Sigmoid colon (tissue), 7 donors: ENCODE data around the gene DNAH7. TPM values are rescaled to one million over a fixed set of nuclear protein-coding genes. Genes with fewer than 3 reads are reported as not detected.
"Not testable (repeated sequence)": the region's sequence is repeated elsewhere in the genome, so short reads cannot be mapped to it uniquely, and the experiment has no call there.

Source experiments
- DNase-seq: peaks from one replicate; pipeline ENCODE4 v3.0.0-alpha.2; 2019
- H3K27ac ChIP-seq, 4 donors: fragments of 200-600 bp; sonication (generic); one replicate each; pipeline ENCODE4 v1.5.1; 2016 to 2019; ENCODE audit warnings: mild to moderate bottlenecking in 1 of 4
- H3K27me3 ChIP-seq, 3 donors: fragments of 200-600 bp; sonication (generic); one replicate each; pipeline ENCODE4 v1.5.1; 2019; ENCODE audit warnings: mild to moderate bottlenecking in 1 of 3
- H3K36me3 ChIP-seq, 4 donors: fragments of 200-600 bp; sonication (generic); one replicate each; pipeline ENCODE4 v1.5.1; 2016 to 2019
- H3K4me1 ChIP-seq, 4 donors: fragments of 200-600 bp; sonication (generic); one replicate each; pipeline ENCODE4 v1.5.1; 2017 to 2019
- H3K4me3 ChIP-seq, 4 donors: fragments of 200-600 bp; sonication (generic); one replicate each; pipeline ENCODE4 v1.5.1; 2017 to 2019; ENCODE audit warnings: mild to moderate bottlenecking in 2 of 4, moderate library complexity in 1 of 4
- H3K9me3 ChIP-seq, 4 donors: fragments of 200-600 bp in 3 of 4; sonication (generic) in 3 of 4; one replicate each; pipeline versions ENCODE4 v1.5.1 to v1.6.1; 2013 to 2019
- CTCF ChIP-seq, 4 experiments: fragments of 450-650 bp in 3 of 4; fragments of 200-600 bp in 1 of 4; IDR thresholded peaks; one replicate each; pipeline ENCODE4 v1.5.1; 2016 to 2019; ENCODE audit warnings: antibody characterized with exemption in 4 of 4, mild to moderate bottlenecking in 3 of 4, moderate library complexity in 2 of 4
- EP300 ChIP-seq, 4 donors: sonication (generic); formaldehyde crosslinking; IDR thresholded peaks; one replicate each; pipeline ENCODE4 v1.6.1; 2017; ENCODE audit warnings: antibody characterized with exemption in 4 of 4
- POLR2A ChIP-seq, 2 donors: fragments of 450-650 bp; IDR thresholded peaks; one replicate each; pipeline ENCODE4 v1.6.1; 2016; ENCODE audit warnings: antibody characterized with exemption in 2 of 2, mild to moderate bottlenecking in 2 of 2, moderate library complexity in 2 of 2
- POLR2AphosphoS5 ChIP-seq, 4 donors: sonication (generic); formaldehyde crosslinking; IDR thresholded peaks; one replicate each; pipeline ENCODE4 v1.6.1; 2017; ENCODE audit warnings: antibody characterized with exemption in 4 of 4
- WGBS, 2 donors: extraction: QIAGEN DNeasy Blood & Tissue Kit; methylation state at CpG; one replicate each; pipeline ENCODE4 v1.1.7; 2013; 5-methylcytosine and 5-hydroxymethylcytosine counted together
- intact Hi-C: fragments of 100-400 bp; cut with DNase I; formaldehyde crosslinking; loops from one replicate; pipeline ENCODE4 v1.15.1; 2023
- polyA plus RNA-seq, 3 donors: library from polyadenylated mRNA; stranded (reverse); fragments of 200-250 nt; gene quantifications; one replicate each; pipeline ENCODE4 v1.2.3, GENCODE V29; 2013
- total RNA-seq, 4 donors: library from RNA; depleted of rRNA; stranded (reverse); fragments of >200 nt; gene quantifications; one replicate each; pipeline ENCODE4 v1.1.0, GENCODE V29; 2016
- donor health status: healthy with polysubstance abuse.
- donor health status: Bipolar disorder and iron deficiency.
- donor health status: healthy.

Gene DNAH7
- total and polyA plus RNA-seq, 7 donors = 0.36 to 1.9 (median 0.99) TPM

- intact Hi-C loops = no loop called here
- 91 to 93% methylated on average over 4 of the region's 4 CpGs for WGBS, 2 donors
- no peaks in the 10 kb centered on the region for H3K9me3 ChIP-seq
- no peak overlapping the region for H3K27ac ChIP-seq
- no peak overlapping the region for H3K4me3 ChIP-seq
- DNase-seq = no peak
- H3K4me1 ChIP-seq = no peaks in the 10 kb centered on the region
- H3K27me3 ChIP-seq = no peaks in the 10 kb centered on the region
- TF ChIP-seq CTCF (IDR thresholded peaks at IDR 0.05) (no peak), POLR2A (IDR thresholded peaks at IDR 0.05) (no peak), EP300 (IDR thresholded peaks at IDR 0.05) (no peak), POLR2AphosphoS5 (IDR thresholded peaks at IDR 0.05) (no peak)
- no peaks in the 10 kb centered on the region for H3K36me3 ChIP-seq
Measured at GRCh38 chr2:195934484-195934883, 134.2 kb downstream of the DNAH7 start.

DNA sequence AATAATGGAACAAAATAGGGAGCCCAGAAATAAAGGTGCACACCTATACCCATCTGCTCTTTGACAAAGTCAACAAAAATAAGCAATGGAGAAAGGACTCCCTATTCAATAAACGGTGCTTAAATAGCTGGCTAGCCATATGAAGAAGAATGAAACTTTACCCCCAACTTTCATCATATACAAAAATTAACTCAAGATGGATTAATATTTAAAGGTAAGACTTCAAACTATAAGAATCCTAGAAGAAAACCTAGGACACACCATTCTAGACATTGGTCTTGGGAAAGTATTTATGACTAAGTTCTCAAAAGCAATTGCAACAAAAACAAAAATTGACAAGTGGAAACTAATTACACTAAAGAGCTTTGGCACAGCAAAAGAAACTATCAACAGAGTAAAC is 139.1 kb downstream of the DNAH7 start:
- no peak overlapping the region for H3K4me3 ChIP-seq
- intact Hi-C loops = no loop called here
- 88 to 94% methylated on average over 1 of the region's 1 CpG for WGBS, 2 donors
- H3K27me3 ChIP-seq = no peaks in the 10 kb centered on the region
- DNase-seq = no peak
- no peak for TF ChIP-seq EP300 (IDR thresholded peaks at IDR 0.05)
- TF ChIP-seq POLR2AphosphoS5 (IDR thresholded peaks at IDR 0.05) = no peak
- no peak for TF ChIP-seq POLR2A (IDR thresholded peaks at IDR 0.05)
- TF ChIP-seq CTCF (IDR thresholded peaks at IDR 0.05) = no peak
- no peaks in the 10 kb centered on the region for H3K36me3 ChIP-seq
- H3K27ac ChIP-seq = no peak overlapping the region
- H3K4me1 ChIP-seq = no peaks in the 10 kb centered on the region
- H3K9me3 ChIP-seq = no peaks in the 10 kb centered on the region

GRCh38 chr2:195925120-195925519 is 143.5 kb downstream of the DNAH7 start:
- WGBS, 2 donors = 91% methylated on average over 3 of the region's 3 CpGs
- TF ChIP-seq EP300 (IDR thresholded peaks at IDR 0.05) (no peak), CTCF (IDR thresholded peaks at IDR 0.05) (no peak), POLR2A (IDR thresholded peaks at IDR 0.05) (no peak), POLR2AphosphoS5 (IDR thresholded peaks at IDR 0.05) (no peak)
- H3K27ac ChIP-seq = no peak overlapping the region
- no peaks in the 10 kb centered on the region for H3K27me3 ChIP-seq
- no peak for DNase-seq
- no peaks in the 10 kb centered on the region for H3K4me1 ChIP-seq
- H3K4me3 ChIP-seq = no peak overlapping the region
- no peaks in the 10 kb centered on the region for H3K9me3 ChIP-seq
- no peaks in the 10 kb centered on the region for H3K36me3 ChIP-seq
- intact Hi-C loops = no loop called here

DNA sequence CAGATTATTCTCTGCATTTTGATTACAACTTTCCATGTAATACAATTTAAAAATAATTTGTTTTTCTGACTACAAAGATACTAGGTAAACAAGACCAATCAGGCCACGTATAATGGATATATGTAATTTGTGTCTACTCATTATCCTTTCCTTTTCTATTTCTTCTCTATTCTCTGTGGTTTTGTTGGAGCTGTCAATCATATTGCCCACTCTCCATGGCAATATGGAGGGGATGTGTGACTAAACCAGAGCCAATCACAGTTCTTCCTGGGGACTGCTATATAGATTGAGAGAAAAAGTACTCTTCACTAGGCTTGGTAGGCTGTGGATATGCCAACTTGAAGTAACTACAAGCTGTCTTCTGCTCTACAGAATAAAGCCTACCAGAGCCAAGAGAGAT is 144.7 kb downstream of the DNAH7 start:
- Histone ChIP-seq H3K4me3 (no peak overlapping the region), H3K27ac (no peak overlapping the region), H3K9me3 (no peaks in the 10 kb centered on the region), H3K27me3 (no peaks in the 10 kb centered on the region), H3K4me1 (no peaks in the 10 kb centered on the region), H3K36me3 (no peaks in the 10 kb centered on the region)
- 88 to 92% methylated on average over 1 of the region's 1 CpG for WGBS, 2 donors
- intact Hi-C loops = no loop called here
- TF ChIP-seq CTCF (IDR thresholded peaks at IDR 0.05) = no peak
- no peak for TF ChIP-seq EP300 (IDR thresholded peaks at IDR 0.05)
- TF ChIP-seq POLR2A (IDR thresholded peaks at IDR 0.05) = no peak
- no peak for TF ChIP-seq POLR2AphosphoS5 (IDR thresholded peaks at IDR 0.05)
- no peak for DNase-seq

DNA sequence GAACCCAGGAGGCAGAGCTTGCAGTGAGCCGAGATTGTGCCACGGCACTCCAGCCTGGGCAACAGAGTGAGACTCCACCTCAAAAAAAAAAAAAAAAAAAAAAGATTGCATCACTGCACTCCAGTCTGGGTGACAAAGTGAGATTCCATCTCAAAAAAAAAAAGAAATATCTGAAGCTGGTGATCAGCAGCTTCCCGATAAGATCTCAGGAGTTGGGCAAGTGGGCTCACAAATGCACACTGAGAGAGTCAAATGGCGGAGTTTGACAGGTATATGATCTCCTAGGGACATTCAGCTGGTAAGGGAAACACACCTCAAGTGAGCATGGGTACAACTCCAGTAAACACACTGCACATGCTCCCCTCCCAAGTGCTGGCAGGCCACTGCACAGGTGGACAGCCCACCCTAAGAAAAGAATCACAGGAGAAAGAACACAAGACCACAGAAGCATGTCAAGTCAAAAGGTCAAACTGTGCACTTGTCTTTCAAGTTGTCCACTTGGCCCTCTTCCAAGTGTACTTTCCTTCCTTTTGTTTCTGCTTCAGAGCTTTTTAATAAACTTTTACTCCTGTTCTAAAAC is 151.5 kb downstream of the DNAH7 start:
- H3K4me3 ChIP-seq, DNase-seq, intact Hi-C loops, H3K9me3 ChIP-seq, H3K27me3 ChIP-seq, H3K4me1 ChIP-seq, H3K36me3 ChIP-seq, H3K27ac ChIP-seq: not testable (repeated sequence)
- 94 to 96% methylated on average over 4 of the region's 4 CpGs for WGBS, 2 donors
